Stimulated activated CD8-positive, alpha-beta memory T cell treated with anti-CD3 and anti-CD28 coated beads, Interleukin-12 subunit alpha, Interleukin-12 subunit beta, amount 100 ng/mL, for 1 hour (primary cell): Measurements from ENCODE around the gene PTCRA.
"Not testable (repeated sequence)": the region's sequence is repeated elsewhere in the genome, so short reads cannot be mapped to it uniquely, and the experiment has no call there.

Experiments used
- DNase-seq: peaks from one replicate; pipeline ENCODE4 v3.0.0-alpha.2; 2020; ENCODE audit warnings: low read depth

PTCRA gene, protein sequence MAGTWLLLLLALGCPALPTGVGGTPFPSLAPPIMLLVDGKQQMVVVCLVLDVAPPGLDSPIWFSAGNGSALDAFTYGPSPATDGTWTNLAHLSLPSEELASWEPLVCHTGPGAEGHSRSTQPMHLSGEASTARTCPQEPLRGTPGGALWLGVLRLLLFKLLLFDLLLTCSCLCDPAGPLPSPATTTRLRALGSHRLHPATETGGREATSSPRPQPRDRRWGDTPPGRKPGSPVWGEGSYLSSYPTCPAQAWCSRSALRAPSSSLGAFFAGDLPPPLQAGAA

DNA sequence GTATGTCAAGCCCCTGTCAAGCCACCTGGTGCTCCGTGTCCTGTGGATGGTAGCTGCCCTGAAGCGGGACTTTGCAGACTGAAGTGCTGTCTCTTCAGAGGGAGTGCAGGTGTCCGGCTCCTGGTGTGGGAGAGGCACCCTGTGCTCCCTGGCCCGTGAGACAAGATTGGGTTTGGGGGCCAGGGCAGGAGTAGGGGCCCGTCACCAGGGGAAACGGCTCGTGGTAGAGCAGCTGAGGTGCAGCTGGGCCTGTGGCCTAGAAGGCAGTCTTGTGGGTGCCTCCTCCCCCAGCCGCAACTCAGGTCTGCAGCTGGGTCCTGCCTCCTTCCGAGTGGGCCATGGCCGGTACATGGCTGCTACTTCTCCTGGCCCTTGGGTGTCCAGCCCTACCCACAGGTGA is at the start of gene PTCRA:
TSS of gene PTCRA (plus strand) at position 322 of the 400 bp plus-strand sequence. CDS start at position 339, 17 bp downstream.
- DNase-seq: no peak

DNA sequence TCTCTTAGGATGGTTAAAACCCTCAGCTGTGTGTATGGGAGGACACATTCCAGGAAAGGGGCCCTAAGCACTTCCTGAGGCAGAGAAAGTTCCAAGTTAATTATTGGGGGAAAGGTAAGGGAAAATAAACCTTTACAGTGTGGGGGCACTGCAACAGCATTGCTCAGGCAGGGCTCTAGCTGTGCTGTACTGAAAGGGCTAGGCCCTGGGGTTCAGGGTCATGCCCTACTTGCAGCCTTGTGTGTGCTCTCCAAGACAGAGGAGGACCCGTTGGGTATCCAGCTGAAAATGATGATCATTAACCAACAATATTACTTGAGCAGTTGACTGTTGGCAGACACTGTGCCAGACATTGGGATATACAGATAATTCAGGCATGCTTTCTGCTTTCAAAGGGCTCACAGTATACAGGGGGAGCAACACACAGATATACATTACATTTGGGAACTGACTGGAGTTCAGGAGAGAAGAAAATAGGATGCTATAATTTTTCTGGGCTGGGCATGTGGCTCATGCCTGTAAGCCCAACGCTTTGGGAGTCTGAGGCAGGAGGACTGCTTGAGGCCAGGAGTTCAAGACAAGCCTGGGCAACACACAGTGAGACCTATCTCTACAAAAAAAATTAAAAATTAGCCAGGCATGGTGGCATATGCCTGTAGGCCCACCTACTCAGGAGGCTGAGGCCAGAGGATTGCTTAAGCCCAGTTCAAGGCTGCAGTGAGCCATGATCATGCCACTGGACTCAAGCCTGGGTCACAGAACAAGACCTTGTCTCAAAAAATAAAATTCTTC is 45.5 kb upstream of the PTCRA start:
- no peak for DNase-seq

DNA sequence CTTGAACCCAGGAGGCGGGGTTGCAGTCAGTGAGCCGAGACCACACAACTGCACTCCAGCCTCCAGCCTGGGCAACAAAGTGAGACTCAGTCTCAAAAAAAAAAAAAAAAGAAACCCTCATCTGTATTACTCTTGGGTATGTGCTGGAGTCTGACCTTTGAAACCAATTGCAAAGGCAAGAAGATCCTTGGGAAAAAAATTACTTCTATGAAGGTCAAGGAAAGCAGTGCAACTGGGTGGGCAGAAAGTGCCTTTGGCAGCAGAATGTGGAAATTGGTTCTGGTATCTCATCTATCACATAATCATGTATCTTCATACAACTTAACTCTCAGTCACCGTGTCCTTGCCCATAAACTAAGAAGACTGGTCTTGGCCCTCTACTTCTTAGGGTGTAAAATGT is 44.1 kb upstream of the PTCRA start:
- no peak for DNase-seq

DNA sequence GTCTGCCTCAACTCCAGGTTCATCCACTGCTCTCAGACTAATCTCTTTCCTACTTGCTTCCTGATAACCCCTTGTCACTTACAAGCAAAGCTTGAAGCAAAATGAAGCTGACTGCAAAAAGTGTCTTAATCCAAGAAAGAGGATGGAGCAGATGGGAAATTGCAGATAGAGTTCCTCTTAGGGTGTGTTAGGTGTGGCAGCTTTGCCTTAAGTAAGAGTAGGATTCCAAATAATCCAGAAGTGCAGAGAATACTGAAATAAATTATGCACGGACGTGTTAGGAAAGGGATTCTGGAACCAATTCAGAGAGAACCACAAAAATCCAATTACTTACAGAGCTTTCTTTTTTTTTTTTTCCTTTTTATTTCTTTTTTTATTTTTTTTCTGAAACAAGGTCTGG is 42.5 kb upstream of the PTCRA start:
- no peak for DNase-seq

DNA sequence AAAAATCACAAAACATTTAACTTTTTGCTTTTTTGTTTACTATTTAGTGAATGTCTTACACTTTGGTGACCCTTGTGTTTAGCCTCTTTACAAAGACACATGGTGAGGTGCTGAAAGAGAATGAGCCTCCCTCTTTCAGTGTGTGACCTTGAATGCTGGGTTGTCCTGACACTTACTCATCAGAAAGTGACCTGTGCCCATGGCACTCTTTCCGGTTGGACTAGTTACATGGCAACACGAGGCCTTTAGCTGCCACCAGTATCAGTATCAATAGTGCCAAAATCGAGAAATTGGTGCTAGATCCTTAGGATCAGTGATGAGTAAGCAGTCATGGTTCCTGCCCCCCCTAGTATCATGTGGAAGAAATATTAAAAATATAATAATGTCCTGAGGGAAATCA is 38.2 kb upstream of the PTCRA start:
- no peak for DNase-seq

DNA sequence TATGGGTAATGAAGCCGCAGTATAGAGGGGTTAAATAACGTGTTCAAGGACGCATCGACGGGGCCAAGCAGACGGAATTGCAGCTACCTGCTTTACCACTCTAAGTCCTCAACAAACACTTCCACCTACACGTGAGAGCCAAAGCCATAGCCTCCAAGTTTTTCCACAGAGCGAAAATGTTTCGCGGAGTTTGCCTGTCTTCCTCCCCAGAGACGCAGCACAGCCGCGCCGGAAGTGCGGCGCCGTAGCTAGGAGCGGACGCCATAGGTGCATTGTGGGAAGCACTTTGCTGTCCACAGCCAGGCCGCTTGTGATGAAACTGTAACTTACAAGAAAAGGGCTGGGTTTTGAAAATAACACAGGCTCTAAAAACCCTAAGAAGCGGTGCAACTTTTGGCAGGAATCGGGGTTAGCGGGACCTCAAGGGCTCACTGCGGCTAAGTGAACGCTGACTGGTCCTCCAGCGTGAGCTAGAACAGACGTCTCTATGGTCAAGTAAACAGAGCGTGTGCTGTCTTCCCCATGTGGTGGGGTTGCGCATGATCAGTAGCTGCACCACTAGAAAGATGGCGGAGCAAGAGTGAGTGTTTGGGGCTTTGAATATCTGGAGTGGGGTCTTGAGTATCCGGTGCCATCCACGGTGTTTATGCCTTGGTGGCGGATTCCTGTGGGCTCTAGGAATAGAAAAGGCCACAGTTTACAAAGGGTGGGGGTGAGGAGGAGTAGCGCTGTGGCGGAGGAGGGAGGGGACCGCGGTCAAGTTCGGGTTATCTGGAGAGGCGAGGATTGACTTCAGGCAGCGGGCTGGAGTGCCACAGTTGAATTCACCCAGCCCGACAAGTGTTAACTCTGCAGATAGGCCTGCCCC is 36.2 kb upstream of the PTCRA start, which contains the start of gene RPL7L1:
TSS of gene RPL7L1 (plus strand) at position 245 of the 868 bp plus-strand sequence. CDS start at position 540, 295 bp downstream.
- DNase-seq: peak; percentile 71

DNA sequence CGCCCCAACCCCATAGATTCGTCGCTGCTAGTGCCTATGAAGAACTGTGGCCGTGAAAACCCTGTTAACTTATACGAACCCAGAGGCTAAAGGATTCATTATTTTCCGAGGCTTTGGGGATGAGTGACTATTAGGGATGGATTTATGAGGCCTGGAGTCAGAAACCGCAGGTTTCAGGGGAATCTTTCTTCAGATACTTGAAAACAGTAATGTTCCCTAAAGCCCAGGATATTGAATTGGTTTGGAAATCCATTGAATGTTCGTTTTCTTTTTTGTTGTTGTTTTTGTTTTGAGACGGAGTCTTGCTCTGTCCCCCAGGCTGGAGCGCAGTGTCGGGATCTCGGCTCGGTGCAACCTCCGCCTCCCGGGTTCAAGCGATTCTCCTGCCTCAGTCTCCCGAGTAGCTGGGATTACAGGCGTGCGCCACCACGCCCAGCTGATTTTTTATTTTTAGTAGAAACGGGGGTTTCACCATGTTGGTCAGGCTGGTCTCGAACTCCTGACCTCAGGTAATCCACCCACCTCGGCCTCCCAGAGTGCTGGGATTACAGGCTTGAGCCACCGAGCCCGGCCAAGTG is 35.5 kb upstream of the PTCRA start:
- DNase-seq: not testable (repeated sequence)

DNA sequence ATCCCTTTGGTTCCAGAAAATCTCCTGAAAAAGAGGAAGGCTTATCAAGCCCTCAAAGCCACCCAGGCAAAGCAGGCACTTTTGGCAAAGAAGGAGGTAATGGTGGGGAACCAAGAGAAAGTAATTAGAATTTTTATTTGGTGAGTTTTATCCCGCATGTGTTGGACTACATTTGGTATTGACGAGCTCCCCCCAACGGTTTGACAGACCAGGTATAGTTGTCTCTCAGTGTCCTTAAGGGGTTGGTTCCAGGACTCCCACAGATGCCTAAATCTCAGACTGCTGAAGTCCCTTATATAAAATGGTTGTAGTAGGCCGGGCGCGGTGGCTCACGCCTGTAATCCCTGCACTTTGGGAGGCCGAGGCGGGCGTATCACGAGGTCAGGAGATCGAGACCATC is 35.0 kb upstream of the PTCRA start:
- DNase-seq: not testable (repeated sequence)

DNA sequence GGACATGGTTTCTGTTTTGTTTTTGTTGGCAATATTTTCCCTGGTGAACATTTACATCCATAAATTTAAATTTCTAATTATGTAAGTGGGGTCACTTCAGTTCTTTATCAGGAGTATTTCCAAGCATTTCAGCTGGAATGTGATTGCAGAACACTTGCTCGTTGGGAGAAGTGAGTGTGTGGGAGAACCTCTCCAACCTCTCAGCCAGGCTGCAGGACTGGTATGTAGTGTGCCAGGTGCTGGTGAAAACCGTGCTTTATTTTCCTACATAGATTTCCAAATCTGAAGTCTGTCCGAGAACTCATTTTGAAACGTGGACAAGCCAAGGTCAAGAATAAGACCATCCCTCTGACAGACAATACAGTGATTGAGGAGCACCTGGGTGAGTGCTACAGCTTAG is 30.2 kb upstream of the PTCRA start:
- no peak for DNase-seq

DNA sequence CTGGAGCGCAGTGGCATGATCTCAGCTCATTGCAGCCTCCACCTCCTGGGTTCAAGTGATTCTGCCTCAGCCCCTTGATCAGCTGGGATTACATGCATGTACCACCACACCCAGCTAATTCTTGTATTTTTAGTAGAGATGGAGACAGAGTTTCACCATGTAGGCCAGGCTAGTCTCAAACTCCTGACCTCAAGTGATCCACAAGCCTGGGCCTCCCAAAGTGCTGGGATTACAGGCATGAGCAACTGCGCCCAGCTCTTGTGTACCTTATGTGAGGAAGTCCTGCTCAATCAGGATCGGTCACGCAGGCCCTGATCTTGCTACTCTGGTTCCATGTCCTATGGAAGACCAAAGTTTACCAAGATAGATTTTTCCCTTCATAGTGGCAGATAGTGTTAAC is 27.7 kb upstream of the PTCRA start:
- DNase-seq: not testable (repeated sequence)

DNA sequence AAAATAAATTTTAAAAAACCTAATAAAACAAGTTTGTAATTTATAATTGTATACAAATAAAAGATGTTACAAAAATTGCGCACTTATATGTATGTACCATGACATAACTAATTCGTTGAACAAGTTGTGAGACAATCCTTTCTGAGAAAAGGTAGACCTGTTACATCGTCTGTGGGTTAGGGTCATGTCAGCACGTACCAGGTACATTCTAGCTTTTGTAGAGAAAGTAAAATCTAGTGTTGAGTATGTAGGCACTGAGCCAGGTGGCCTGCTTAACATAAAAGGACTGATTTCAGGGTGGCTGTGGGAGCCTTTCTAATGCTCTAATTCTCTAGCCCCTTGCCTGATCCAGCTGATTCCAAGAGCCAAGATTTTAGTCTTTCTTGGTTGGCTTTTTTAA is 26.0 kb upstream of the PTCRA start:
- no peak for DNase-seq

DNA sequence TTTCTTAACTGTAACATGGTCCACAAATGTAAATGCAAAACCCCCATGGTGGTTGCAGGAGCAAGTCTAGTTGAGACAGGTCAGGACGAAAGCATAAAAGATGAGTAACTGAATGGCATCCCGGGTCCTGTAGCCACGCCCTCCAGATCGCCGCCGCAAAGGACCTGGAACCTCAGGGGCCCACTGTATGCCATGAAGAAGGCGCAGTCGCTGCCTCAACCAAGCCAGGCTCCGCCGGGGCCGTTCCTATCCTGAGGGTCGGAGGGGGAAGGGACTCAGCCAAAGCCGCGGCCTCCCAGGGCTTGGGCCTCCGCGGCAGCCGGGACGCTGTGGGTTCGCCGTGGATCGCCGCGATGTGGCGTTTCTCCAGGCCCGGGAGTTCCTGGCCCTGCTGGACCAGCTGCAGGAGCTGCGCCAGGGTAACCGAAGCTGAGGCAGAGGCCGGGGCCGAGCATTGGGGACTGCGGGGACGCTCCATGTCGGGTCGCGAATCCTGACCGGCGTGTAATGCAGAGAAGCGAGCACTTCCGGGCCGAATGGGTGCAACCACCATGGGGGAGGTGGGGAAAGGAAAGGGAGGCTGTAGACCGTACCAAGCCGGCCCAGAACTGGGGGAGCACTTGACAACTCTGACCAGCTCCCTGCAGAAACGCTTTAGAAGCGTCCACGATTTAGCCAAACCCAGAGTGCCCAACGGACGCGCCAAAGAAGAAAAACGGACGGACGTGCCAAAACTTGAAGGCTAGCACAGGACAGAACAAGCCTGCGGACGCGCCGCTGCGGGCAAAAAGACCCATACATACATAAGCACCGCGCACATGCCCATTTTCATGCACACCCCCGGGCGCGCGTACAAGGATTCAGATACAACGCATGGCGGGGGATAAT is 25.3 kb upstream of the PTCRA start:
- DNase-seq: peak; percentile 79

DNA sequence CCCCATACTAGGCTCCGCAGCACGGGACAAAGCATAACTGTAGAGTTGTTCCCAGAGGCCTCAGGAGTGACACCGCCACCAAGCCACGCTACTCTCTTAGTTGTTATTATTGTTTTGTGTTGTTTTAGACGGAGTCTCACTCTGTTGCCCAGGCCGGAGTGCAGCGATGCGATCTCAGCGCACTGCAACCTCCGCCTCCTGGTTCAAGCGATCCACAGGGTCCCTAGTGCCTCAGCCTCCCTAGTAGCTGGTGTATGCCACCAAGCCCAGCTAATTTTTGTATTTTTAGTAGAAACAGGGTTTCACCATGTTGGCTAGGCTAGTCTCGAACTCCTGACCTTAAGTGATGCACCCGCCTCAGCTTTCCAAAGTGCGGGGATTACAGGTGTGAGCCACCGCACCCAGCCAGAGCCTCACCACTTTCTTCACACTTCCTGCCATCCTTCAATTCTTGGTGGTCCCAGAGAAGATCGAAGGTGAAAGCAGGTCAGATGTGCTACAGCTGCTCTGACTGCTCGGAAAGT is 24.6 kb upstream of the PTCRA start:
- no peak for DNase-seq

DNA sequence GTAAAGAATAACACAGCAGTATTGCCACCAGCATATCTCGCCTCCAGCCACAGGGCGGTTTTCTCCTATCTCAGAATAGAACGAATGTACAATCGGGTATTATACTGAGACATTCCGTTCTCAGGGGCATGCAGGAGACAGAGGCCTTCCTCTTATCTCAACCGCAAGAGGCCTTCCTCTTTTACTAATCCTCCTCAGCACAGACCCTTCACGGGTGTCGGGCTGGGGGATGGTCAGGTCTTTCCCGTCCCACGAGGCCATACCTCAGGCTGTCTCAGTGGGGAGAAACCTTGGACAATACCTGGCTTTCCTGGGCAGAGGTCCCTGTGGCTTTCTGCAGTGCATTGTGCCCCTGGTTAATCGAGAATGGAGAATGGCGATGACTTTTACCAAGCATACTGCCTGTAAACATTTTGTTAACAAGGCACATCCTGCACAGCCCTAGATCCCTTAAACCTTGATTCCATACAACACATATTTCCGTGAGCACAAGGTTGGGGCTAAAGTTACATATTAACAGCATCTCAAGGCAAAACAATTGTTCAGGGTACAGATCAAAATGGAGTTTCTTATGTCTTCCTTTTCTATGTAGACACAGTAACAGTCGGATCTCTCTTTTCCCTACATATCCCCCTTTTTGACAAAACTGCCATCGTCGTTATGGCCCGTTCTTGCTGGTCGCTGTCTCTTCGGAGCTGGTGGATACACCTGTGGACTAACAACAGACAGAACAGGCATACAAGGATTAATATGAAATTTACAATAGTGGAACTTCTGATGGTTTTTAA is 21.6 kb upstream of the PTCRA start:
- DNase-seq: not testable (repeated sequence)

DNA sequence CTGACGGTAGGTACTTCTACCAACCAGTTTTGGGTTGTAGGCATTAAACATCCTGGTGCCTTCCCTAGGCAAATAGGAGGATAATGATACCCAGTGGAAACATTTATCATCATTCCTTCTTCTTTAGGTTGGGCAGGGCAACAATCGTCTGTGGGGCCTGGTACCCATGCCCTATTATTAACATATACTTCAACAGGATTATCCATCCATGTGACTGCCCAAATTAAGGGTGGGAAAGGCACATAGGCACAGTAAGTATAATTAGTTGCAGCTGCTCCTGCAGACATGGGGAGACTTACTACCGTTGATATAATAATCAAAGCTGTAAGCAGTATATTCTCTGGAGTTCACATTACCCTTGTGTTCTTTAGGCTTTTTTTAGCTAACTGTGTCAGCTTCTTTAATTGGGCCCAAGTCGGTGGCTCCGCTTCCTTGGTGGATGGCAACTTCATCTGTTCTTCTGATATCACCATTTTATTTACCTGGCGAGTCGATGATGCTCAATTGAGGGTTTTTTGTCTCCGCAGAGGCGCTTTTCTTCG is 19.6 kb upstream of the PTCRA start:
- DNase-seq: no peak

DNA sequence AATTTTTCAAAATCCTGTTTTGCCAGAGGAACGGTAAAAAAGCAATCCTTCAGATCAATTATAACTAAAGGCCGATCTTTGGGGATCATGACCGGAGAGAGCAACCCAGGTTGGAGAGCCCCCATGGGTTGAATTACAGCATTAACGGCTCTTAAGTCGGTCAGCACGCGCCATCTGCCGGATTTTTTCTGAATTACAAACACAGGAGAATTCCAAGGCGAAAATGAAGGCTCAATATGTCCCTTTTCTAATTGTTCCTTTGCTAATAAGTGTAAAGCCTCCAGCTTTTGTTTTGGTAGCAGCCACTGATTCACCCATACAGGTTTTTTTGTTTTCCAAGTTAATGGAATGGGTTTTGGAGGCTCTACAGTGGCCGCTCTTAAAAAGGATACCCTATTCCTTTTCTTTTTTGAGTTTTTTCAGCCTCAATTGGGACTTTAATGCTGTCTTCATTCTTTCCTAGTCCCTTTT is 16.9 kb upstream of the PTCRA start:
- DNase-seq: peak; percentile 60

DNA sequence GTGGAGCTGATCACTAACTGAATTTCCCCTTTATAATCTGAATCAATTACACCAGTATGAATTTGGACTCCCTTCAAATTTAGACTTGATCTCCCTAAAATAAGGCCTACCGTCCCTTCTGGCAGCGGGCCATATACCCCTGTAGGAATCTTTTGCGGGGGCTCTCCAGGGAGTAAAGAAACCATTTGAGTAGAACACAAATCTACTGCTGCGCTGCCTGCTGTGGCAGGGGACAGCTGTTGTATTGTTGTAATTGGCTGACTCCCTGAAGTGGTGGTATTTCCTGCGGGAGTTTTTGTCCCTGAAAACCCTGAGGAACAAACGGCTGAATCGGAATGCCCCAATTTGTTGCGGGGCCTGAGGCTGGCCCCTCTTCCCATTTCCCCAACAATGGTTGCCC is 16.0 kb upstream of the PTCRA start:
- DNase-seq: no peak

DNA sequence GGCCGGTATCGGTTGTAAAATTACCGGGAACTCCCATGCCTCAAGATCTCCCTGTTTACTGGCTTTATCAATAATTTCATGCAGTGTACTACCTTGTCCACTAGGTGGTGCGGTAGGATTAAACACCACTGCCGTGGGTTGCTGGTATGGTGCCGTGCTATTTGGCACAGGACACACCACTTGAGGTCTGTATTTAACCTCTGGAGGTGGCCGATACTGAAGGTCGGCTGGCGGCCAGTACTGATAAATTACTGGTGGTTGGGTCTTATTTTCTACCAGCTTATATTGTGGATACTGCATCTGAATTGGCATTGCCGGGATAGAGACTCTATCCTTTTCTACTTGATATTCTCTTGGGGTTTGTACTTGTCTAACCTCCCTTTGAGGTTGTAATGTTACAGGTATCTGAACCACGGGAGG is 14.3 kb upstream of the PTCRA start:
- peak; percentile 50 for DNase-seq
